GM23338 (cell line): Measurements from ENCODE around the gene COL25A1.

ENCODE experiments used
- ETS1 ChIP-seq: IDR thresholded peaks from 2 replicates; pipeline ENCODE4 v1.6.1; 2016; ENCODE audit warnings: antibody characterized with exemption
- POLR2AphosphoS5 ChIP-seq: IDR thresholded peaks from 2 replicates; pipeline ENCODE4 v1.6.1; 2016; ENCODE audit warnings: antibody characterized with exemption, low read depth
- TF ChIP-seq, protein P1 (sequence below), 2 experiments: fragments of 200-600 bp in 1 of 2; sonication (generic) in 1 of 2; conservative IDR thresholded peaks; 2 replicates each; pipeline versions ENCODE4 v1.5.1 to v1.6.1; 2016 to 2017; ENCODE audit warnings: antibody characterized with exemption in 2 of 2, low read depth in 2 of 2, mild to moderate bottlenecking in 2 of 2, moderate library complexity in 1 of 2

- no peak for TF ChIP-seq ETS1
- TF ChIP-seq, protein P1, sequence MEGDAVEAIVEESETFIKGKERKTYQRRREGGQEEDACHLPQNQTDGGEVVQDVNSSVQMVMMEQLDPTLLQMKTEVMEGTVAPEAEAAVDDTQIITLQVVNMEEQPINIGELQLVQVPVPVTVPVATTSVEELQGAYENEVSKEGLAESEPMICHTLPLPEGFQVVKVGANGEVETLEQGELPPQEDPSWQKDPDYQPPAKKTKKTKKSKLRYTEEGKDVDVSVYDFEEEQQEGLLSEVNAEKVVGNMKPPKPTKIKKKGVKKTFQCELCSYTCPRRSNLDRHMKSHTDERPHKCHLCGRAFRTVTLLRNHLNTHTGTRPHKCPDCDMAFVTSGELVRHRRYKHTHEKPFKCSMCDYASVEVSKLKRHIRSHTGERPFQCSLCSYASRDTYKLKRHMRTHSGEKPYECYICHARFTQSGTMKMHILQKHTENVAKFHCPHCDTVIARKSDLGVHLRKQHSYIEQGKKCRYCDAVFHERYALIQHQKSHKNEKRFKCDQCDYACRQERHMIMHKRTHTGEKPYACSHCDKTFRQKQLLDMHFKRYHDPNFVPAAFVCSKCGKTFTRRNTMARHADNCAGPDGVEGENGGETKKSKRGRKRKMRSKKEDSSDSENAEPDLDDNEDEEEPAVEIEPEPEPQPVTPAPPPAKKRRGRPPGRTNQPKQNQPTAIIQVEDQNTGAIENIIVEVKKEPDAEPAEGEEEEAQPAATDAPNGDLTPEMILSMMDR (conservative IDR thresholded peaks at IDR 0.05; ENCODE audit: low read depth in 2 of 2) = no peak
- TF ChIP-seq POLR2AphosphoS5 = no peak
Measured at GRCh38 chr4:109127866-109128265, 174.6 kb downstream of the COL25A1 start.
